ELF-1 (cell line): ENCODE measurements around the gene UBE2J2.

Experiments
- DNase-seq: peaks from one replicate; pipeline ENCODE4 v3.0.0-alpha.2; 2016; ENCODE audit warnings: low read depth, low spot score

The UBE2J2 gene

DNA sequence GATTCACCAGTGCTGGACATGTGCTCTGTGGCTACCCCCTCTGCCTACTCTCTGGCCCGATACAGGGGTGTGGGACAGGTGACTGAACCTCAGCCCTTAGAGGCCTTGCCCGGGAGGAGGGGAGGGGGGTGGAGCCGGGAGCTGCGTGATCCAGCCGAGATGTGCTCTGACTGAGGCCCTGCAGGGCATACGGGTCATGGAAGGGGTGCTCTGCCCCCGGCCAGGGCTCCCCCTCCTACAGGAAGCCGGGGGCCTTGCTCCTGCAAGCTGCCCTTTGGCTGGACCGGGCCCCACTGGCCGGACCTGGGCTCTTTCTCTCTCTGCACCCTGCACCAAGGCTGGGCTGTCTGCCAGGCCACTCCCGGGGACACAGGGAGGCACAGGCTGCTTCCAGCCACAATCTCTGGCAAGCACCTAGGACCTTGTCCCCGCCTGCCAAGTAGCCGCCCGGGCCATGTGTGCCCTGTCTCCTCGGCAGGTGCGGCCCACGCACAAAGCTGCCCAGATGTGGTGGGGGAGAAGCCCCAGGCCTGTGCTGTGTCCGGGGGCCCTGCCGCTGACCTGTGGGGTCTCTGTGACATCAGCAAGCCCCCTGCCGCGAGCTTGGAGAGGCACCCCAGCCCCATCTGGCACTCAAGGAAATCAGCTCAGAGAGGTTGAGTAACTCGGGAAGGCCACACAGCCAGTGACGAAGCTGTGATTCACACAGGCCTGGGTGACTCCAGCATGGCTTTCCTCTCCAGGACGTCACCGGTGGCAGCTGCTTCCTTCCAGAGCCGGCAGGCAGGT, 8.1 kb upstream of the UBE2J2 start:
- no peak for DNase-seq

DNA sequence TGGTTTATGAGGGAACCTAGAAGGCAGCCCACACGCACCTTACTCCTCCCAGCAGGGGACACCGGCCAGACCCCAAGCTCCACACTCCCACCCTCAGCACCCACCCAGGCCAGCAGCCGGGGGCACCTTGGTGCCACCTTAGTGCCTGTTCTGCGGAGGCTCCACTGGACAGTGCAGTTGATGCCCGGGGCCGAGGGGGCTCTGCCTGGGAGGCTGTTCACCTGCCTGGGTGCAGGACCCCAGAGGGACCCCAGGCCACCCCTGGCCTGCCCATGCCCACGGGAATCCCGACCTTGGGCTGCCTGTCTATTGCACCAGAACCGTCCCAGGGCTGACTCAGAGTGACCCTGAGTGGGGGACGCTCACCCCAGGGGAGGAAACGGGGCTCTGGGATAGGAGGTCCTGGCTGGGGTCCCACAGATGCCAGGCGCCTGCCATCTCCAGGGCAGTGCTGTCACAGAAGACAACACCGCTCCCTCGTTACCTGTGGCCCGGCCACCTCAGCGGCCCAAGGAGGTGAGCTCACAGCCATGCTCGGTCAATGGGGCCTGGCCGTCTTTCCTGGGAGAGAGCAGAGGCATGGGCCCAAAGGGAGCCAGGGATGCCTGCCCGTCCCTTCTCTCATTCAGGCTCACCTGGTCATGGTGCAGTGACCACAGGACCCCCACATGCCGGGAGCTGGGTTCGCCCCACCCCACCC, 7.3 kb upstream of the UBE2J2 start:
- no peak for DNase-seq

DNA sequence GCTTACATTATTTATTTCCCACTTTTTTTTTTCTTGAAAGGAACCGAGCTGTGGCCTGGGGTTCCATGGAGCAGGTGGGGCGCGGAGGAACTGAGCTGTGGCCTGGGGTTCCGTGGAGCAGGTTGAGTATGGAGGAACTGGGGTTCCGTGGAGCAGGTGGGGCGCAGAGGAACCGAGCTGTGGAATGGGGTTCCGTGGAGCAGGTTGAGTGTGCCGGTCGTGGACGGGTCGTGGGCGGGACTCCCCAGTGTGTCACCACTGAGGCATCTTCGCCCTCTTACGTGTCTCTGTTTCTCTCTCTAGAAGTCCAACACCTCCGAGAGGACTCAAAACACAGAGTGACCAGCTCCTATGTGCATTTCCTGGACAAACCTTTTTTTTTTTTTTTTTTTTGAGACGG, 5.4 kb upstream of the UBE2J2 start:
- no peak for DNase-seq

DNA sequence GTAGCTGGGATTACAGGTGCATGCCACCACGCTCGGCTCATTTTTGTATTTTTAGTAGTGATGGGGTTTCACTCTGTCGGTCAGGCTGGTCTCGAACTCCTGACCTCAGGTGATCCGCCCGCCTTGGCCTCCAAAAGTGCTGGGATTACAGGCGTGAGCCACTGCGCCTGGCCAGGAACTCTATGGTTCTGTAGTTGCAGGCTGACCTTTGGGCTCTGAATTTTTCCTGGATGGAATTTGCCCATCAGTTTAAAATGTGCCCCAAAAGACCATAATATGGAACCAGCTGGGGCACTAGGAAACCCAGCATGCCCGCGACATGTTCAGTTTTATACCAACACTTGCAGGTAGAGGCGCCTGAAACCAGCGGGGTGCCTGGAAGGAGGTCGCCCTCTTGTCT, 5.0 kb upstream of the UBE2J2 start:
- DNase-seq = no peak

DNA sequence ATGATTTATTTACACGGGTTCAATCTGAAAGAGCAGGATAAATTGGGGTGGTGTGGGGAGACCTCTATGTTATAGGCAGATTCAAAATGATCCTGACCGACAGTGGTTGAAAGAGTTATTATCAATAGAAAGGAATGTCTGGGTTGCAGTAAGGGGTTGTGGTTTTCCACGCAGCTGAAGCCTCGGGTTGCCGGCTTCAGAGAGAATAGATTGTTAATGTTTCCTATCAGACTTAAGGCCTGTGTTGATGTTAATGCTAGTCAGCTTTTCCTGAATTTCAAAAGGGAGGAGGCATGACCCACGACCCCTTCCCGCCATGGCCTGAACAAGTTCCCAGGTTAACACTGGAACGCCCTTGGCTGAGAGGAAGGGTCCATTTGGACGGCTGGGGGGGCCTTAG, 2.2 kb upstream of the UBE2J2 start:
- DNase-seq = no peak

DNA sequence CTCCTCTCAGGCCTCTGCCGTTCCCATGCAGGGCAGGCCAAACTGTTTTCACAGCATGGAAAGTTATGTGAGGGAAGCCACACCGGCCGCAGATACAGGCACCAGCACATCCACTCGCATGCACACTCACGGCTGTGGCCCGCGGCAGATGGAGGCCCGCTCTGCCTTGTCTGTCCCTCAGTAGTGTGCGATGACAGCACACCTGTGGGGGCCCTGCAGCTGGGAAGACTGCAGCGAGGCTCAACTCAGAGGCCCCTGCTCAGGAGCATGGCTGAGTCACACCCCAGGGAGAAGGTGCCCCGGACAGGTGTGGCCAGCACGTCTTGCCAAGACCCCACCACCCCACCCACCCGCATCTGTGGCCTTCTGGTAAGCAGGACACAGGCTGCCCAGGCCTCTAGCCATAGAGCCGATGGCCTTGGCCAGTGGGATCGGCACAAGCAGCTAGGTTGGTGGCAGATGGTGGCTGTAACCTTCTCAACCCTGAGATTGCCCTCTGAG, 1.3 kb upstream of the UBE2J2 start:
- no peak for DNase-seq

DNA sequence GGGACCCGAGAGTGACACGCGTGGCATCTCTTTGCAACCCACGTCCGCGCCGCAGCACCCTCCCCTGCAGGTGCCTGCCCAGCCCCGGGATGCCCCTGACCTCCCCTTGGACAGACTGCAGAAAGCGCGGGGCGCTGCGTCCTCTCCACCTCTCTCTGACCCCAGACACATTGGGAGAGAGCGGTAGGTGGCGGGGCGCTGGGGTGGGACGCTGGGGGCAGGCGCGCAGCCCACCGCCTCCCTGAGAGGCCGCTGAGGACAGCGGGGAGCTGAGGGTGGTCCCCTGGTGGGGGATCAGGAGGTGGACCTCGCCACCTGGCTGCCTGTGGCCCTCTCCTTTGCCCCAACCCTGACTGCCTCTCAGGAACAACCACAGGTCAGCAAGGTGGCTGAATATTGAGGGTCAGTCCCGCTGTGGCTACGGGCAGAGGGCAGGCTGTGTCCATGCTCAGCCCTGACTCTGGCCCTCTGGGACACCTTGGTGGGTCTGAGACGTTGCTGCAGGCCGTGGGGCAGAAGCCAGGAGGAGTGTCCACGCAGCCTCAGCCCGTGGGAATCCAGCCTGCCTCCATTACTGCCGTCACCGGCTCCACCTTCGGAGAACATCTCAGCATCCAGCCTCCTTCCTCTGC, 761 bp upstream of the UBE2J2 start:
- no peak for DNase-seq

DNA sequence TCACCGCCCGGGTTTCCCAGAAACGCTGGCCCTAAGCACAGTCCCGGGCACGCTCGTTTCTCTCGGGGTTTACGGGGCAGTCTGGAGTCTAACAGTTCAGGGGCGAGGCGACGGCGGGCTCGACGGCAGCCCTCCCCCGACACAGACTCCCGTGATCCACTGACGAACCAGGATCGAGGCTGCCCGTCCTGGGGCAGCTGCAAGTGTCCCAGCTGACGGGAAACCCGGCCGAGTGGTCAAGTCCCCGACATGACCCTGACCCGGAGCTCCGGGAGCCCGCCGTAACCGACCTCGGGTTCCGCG, 494 bp downstream of the UBE2J2 start:
- no peak for DNase-seq

DNA sequence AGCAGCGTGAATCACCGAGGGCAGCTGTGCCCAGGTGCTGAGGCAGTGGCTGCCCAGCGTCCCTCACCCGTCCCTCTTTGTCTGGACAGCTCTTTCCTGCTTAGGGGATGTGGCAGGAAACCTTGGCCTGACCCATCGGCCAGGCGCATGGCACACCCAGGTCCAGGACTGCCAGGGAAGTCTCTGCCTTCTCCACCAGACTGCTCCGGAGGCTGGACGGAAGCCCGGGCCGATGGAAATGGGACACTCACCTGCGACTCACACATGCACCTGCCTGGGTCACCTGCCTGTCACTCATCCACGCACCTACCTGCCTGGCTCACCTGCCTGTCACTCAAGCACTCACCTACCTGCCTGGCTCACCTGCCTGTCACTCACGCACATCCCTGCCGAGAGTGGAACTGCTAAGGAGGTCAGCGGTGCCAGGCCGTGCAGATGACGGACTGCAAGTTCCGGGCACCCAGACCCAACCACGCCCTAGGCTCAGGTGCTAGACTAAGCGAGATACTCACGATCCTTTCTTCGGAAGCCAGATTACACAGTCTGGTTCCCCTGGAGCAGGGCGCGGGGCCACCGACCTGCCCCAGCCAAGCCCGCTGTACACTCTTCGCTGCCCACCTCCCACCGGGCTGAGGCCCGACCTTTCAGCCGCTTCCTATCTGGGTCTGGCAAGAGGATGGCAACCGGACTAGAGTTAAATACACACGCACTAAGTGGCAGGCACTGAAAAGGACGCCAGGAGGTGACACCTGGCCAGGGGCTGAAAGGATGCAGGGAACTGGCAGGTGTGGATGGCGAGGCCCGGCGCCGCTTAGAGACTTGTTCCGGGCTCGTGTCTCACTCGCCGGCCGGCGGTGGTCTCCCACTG, 1.1 kb downstream of the UBE2J2 start:
- DNase-seq = no peak

DNA sequence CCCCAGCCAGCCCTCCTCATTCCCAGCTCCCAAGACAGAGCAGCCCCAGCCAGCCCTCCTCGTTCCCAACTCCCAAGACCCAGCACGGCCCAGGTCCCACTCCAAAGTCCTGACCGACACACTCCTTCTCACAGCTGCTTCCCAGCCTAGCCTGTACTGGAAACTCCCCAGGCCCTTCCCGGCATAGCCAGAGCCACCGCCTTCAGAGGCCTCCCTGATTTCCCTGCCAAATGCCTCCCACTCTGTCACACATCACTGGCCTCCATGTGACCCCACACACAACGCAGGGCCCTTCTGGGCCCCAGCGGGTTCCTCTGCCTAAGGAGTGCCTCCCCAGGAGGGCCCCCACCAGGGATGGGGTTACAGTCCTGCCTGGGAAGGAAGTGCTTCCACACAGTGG, 2.8 kb downstream of the UBE2J2 start:
- DNase-seq = no peak

DNA sequence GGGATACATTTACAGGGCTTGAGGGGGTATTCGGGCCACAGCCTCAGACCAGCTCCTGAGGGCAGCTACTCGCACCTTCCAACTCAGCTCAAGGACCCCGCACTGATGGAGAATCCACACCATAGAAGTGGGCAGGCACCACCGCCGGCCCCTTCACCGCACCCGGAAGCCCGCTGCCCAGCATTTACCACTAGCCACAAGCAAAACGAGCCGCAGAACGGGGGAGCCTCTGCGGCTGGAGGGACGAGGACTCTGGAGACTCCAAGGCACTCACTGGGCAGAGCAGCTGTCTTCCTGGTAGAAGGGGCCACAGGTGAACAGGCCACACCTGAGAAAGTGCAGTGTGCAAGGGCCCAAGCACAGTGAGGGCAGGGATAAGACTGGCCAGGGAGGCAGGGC, 5.4 kb downstream of the UBE2J2 start:
- no peak for DNase-seq

DNA sequence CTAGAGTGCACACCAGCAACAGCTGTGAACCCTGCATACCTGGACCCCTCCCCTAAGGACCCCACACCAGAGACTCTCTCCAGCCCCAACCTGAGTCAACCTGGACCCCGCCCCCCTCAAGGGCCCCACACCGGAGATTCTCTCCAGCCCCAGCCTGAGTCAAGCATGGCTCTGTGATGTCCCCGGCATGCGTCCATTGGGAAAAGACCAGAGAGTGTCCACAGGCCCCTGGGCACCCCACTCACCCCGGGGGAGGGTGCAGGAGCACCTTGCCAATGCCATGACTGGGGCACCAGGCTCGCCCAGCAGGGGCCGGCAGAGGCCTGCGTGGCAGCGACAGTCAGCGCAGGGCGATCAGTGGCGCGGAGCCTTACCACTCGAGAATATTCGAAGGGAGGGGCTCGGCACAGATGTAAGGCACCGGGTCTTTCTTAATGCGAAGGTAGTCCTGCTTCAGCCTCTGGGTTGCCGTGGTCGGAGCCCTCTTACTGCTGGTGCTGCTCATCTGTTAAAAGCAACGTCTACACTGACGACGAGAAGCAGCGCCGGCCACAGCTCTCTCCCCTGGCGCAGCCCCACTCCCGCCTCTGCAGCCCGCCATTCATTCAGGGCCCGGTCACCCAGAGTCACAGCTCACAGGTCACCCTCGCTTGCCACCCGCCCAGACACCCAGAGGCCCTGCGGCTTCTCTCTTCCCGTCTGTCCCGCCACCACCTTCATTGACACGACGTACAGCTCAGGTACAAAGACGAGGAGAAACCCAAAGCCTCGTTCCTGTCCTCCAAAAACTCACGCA, 6.0 kb downstream of the UBE2J2 start:
- DNase-seq = no peak

DNA sequence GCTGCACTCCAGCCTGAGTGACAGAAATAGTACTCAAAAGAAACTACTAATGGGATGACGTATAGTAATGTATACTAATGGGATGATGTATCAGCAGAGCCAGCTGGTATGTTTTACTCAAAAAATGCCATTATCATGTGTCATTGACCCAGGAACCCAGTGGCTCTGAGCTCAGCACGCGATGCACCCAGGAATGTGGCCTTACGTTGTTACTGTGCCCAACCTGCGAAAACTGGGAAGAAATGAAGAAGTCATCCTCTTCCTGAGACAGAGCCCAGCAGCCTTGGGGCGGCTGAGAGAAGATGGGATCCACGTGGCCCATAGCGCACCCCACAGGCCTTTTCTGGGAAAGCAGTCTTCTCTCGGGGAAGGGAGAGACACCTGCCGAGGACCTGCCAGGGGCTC, 8.8 kb downstream of the UBE2J2 start:
- DNase-seq = peak; percentile 71

DNA sequence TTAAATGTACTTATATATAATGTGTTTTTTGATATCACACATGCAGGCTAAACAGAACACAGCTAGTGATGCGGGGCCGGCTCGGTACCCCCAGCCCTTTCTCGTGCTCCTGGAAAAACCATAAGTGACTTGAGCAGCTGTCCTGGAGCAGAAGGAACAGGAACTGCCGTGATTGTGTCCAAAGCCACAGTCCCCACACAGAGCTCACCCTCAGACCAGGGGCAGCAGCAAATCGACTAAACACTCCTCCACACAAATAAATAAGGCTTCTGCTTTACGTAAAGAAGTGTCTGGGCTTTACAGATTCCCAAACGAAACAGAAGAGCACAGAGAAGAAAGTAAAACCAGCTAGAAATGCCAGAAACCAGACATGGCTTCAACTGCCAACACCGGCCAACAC, 9.6 kb downstream of the UBE2J2 start:
- DNase-seq = no peak

DNA sequence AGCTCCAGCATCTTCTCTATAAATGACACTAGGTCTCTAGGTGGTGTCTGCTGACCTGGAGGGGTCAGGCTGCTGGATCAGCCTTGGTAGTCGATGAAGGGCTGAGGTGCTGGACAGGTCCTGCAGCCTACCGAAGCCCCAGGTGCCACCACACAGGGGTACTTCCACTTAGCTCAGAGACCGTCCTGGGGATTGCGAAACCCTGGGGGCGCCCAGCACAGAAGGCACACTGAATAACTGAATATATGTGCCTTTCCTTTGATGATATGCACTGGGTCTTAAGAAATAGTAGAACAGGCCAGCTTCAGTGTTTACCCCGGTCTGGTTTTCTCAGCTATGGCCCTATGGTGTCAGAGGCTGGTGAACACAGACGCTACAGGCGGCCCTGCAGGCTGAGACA, 10.9 kb downstream of the UBE2J2 start:
- no peak for DNase-seq

DNA sequence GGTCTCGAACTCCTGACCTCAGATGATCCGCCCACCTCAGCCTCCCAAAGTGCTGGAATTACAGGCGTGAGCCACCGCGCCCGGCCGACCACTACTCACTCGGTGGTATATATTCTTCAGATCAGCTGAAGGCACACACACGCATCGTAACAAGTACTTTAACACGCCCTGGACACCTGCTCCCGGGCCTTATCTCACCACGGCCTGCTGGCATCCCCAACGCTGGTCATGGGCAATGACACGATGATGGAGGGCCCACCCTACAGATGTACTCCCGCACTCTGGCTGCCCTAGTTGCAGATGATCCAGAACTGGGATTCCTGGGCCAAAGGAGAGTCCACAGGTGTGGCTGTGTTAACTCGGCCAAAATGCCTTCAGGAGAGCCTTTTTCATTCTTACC, 11.6 kb downstream of the UBE2J2 start:
- no peak for DNase-seq

DNA sequence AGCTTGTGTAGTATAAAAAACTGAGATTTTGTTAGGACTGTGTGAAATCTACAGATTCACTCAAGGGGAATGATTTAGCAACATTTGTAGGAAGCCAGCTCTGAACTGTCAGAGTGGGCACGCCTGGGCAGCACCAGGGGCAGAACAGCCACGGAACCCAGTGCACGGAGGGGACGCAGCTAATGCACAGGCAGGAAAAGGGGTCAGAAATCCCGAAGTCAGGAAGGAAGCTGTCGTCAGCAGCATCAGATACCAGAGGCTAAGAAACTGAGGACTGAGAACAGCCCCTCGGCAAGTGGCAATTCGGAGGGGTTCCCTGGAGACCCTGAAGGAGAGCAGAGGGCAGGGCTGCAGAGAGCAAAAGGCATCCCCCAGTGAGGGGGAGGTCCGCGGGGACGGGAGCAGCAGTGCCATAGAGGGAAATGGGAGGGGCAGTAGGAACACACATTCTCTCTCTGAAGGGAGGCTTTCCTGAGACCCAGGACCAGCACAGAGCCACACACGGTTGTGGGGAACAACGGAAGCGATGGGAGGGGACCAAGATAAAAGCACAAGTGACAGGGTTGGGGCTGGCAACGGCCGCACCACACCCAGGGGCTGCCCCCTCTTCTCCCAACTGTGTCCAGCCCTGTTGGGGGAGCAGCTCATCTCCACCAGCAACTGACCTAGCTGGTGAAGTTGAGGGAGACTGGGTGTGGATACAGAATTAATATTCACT, 12.7 kb downstream of the UBE2J2 start:
- no peak for DNase-seq

DNA sequence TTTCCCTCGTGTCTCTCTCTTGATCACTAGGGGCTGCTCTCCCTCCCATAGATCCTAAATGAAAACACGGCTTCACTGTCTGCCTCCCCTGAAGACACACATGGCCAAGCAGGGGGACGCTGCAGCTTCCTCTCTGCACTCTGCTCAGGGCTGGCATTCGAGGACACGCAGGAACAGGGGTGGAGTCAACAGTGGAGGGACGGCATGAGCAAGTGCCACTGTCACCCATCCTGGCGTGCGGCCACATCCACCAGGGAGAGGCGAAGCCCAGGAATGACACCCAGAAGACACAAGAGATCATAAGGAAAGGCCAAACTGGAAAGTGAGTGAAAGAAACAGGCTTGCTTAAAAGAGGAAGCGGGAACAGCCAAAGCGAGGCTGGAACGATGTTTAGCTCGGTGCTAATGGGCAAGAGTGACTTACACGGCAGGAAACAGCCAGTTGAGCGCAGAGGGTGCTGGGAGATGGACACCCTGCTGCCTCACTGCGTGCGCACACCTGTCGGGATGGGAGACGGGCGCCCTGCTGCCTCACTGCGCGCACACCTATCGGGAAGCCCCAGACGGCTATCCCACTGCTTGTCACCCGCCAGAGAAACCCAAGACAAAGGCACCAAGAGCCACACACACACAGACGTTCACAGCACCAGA, 13.6 kb downstream of the UBE2J2 start:
- no peak for DNase-seq

DNA sequence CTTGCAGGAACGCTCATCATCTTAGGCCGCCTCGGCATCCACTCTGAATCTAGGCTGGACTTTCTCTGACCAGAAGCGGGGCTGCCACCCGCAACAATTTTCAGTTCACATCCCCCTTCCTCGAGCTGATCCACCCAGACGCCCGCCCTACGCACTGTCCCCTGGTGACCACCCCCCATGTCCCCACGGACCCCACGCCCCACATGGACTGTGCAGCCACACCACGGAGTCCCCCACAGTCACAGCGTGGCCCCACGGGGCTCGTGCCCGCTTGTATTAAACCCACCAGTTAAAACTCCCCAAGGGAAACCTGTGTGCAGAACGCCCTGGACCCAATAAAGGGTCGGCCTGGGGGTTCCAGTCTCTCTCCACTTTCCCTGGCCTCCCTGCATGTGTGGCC, 14.1 kb downstream of the UBE2J2 start:
- no peak for DNase-seq

DNA sequence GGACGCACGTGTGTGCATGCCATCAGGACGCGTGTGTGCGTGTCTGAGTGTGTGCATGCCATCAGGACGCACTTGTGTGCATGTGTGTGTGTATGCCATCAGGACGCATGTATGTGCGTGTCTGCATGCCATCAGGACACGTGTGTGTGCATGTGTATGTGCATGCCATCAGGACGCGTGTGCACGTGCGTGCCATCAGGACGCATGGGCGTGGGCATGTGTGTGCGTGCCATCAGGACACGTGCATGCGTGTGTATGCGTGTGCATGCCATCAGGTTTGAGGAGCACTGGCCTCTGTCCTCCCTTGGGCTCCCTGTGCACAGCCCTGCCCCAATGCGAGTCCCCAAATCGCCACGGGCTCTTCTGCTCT, 14.6 kb downstream of the UBE2J2 start:
- DNase-seq = no peak
